Stimulated activated CD4-positive, alpha-beta T cell treated with anti-CD3 and anti-CD28 coated beads, Interleukin-2, amount 100 ng/mL, for 24 hours (primary cell): ENCODE measurements around the gene GAS7.

Source experiments
- DNase-seq, 2 donors: peaks; one replicate each; pipeline ENCODE4 v3.0.0-alpha.2; 2020

Gene GAS7

DNA sequence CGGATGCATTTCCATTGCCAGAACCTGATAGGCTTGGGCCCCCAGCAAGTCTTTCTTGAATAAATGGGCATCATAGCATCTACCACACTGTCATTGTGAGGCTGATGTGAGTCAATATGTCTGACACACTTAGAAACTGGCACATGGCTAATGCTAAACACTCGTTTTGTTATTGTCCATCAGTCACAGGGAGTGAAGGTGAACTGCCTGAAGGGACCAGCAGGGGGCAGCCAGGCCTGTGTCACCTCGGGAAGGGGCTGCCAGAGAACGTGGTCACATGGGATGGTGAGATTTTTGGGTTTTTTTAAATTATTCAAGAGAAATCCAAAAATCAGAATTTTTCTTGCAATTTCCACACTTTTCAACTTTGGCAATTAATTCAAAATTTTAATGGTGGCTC lies 292.5 kb downstream of the GAS7 start:
- DNase-seq: peak in 1 of 2 donors; percentile 43

DNA sequence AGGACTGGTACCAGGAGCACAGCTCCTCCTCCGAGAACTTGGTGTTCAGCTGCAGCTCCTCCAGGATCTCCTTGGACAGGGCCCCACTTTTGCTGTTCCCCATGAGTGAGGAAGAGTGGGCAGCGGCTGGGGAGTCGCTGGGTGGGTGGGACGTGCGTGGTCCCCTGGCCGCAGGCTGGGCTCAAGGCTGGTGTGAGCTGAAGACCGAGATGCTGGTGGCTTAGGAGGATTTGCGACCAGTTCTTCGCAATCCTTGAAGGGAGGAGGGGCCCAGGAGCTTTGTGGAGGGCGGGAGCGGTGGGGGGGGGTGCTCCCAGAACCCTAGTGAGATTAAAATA lies 293.4 kb downstream of the GAS7 start, which contains the start of gene RCVRN:
TSS of gene RCVRN (minus strand) at position 194 of the 338 bp plus-strand sequence. CDS start at position 103, 91 bp downstream.
- DNase-seq: no peak

DNA sequence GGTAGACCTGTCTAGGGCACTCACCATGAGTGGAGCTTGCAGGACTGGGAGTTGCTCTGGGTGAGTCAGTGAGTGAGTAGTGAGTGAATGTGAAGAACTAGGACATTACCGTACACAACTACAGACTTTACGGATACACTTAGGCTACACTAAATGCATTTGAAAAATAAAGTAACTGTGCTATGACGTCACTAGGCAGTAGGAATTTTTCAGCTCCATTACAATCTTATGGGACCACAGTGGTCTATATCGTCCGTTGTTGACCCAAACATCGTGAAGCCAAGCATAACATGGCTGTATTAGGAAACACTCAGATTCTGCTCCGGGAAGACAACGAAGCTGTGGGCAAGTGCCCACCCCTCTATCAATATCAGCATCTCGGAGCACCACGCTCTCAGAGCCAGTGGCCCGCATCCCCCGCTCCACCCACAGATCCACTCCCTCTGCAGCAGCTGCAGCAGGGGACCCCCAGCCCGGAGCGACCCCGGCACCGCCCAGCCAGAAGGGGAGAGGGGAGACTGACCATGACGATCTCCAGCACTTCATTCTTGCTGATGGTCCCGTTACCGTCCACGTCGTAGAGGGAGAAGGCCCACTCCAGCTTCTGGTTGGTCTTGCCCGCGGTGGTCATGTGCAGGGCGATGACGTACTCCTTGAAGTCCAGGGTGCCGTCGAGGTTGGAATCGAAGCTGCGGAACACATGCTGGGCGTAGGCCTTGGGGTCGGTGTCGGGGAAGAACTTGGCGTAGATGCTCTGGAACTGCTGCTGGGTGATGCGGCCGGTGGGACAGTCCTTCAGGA lies 293.9 kb downstream of the GAS7 start:
- DNase-seq: no peak

DNA sequence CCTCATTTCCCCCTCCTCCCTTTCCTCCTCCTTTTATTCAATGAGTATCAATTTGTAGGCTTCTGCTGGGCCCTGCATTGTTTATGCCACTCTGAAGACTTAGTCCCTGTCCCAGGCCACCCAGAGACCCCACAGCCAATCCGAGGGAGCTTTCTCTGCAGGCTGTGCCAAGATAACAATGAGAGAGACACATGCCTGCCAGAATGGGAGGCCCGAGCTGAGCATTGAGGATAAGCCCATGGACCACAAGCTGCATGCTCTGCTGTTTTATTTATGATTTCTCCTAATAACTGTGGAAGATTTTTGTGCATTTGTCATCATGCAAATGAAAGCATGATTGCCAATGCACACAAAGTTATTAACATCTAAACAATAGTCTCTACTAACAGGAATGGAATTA lies 296.3 kb downstream of the GAS7 start:
- DNase-seq: no peak

DNA sequence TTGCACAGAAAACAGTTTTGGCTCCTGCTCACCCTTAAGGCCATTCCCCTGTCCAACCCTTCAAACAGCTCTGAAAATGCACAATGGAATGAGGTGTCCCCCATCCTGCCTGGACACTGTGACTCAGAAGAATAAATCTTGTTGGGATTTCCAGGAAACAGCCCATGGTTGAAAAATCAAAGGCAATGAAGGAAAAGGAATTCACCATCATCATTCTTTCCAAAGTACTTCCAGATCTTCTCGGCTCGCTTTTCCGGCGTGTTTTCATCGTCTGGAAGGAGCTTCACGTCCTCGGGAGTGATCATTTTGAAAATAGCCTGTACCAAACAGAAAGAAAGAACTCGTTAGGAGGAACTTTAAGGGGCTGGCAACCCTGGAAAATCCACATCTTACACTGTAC lies 297.6 kb downstream of the GAS7 start:
- no peak for DNase-seq

DNA sequence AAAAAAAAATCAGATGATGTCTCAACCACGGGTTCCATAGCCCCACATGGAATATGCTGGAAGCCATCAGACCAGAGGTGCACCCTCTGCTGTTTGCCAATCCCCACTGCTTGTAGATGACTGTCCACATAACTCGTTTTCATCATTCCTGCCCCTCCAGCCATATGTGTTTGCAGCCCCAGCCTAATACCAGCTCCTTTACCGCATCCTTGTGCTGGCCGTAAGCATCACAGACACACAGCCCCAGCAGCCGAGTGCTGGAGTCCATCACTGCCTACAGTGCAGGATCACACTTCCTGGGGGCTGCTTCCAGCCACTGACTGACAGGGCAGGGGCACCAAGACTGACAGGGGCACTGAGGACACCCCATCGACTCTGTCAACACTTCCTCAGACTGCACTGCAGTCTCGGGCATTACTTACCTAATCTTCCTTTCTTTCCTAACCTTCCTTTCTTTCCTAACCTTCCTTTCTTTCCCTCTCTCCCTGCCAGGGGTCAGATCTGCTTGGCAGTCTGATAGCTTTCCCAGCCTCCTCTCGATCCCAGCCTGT lies 298.3 kb downstream of the GAS7 start:
- DNase-seq: no peak

DNA sequence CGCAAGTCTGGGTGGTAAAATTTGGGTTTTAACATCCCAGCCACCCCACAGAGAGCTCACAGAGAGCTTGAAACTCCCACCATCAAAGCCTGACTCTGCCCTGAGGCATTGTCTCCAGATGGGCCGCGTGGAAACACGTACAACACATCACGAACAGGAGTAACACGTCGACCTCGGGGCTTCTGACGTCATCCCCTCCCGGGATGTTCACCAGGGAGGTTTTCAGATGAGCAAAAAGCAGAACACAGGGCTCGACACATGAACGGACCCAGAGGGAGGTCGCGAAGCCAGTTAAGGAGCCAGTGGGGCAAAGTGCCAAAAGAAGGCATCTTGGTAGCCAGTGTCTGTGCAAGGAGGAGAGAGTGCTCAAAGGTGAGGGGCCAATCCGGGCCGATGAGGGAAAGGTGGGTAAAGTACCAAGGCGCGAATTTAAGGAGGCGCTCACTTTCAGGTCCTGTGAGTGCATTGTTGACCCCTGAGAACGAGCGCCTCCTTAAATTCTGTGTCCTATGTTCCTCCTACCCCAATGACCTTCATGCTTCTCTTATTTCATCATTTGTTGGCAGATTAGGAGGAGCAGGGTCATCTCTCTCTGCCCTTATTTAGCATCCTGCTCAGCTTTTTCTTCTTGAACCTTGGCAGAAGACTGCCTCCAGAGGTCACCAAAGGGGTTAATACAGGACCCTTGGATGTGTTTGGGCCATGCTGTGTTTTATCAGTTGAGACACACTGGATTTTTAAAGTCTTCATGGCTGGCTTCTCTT lies 298.9 kb downstream of the GAS7 start:
- no peak for DNase-seq

DNA sequence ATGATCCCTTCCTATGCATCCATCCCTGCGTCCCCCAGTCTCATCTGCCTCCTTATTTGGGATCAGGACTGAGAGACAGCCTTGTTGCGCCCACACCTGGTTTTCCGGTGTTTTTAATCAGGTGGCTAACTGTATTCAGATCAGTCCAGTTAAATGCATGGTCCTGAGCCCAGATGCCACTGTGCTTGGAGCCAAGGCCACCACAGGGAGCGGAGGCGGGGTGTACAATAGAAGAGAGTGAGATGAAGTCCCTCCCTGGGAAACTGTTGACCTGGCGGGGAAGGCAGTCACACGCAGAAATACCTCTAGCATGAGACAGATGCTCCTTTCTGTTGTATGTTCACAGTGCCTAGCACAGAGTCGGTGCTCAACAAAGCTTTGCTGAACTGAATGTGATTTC lies 299.6 kb downstream of the GAS7 start:
- no peak for DNase-seq

DNA sequence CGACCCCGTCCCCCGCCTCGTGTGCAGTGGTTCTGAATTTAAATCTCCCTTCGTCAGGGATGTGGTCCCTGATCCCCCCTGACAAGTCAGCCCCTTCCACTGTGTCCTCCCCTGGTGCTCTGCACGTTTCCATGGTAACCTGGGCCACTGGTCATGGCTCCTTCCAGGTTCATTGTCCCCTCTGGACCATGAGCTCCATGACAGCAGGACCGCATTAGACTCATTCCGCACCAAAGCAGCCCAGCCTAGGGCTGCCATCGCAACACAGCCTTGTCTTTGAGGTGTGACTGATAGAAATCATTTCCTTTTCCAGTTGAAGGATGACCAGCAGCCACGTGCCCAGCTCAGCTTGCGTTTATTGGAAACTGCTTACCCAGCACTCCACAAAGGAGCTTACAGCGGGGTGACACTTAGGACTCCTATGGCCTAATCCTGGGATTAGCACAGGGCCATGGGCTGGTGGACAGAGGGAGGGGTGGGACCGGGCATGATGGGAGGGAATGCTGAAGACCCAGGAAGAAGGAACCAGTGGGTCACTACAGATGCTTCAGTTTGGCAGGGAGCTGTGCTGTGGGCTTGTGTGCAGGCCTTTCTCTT lies 300.9 kb downstream of the GAS7 start:
- no peak for DNase-seq

DNA sequence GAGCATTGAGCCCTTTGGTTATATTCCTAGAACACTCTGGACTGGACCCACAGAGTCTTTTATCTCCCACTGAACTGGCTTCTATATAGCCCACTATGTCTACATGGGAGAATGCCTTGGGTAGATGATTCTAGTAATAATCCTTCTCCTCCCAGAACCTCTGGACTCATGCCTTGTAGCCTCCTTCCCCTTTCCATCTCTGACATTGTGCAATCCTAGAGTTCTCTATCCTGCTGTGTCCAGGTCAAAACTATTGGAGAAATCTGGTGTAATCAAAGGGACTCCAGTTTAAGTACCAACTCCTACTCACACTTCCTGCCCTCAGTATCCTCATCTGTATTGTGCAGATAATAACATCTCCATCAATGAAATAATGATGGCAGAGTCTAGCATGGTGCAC lies 302.5 kb downstream of the GAS7 start:
- no peak for DNase-seq

DNA sequence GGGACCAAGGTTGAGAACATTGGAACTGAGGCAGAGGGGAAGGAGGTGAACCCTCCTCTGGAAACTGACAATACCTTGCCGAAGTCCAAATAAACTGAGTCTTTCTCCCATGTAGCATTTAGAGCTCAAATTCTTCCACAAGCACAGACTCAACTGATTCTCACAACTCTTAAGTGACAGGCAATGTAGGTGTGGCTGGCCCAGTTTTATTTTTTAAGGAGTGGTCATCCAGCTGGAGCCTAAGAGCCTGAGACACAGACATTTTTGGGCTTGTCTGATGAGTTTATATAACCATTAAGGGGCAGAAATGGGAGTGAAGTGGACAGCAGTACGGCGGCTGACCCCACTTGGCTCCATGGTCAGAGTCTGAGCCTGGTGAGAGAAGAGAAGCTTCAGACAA lies 304.2 kb downstream of the GAS7 start:
- no peak for DNase-seq

DNA sequence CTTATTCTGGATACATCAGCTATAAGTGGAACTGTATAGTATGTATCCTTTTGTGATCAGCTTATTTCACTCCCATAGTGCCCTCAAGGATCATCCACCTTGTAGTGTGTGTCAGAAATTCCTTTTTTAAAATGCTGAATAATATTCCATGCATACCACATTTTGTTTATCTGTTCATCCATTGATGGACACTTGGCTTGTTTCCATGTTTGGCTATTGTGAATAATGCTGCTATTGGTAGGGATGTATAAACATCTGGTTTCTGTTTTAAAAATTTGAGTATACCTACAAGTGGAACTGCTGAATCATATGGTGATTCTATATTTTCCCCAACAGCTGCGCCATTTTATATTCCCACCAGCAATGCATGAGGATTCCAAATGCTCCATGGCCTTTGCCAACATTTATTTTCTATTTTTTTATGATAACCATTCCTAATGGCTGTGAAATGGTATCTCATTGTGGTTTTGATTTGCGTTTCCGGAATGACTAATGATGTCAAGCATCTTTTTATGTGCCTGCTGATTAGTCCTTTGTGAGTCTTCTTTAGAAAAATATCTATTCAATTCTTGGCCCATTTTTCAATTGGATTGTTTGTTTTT lies 304.9 kb downstream of the GAS7 start:
- DNase-seq: no peak

DNA sequence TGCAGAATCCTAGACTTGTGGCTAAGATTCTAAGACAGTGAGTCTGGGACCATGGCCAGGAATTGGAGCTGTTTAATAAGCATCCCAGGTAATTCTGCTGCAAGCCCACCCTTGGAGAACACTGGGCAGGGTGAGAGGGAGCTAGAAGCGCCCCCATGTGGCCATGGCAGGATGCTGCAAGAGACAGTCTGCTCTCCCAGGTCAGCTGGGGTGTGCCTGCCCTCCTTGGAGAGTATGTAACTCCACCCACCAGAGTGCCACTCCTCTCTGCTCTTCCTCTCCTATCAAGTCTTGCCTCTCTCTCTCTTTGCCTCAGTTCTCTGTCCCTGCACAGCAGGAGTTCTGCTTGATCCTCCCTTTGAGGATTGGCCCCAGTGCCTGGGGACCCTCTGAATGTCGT lies 308.3 kb downstream of the GAS7 start:
- DNase-seq: peak in 1 of 2 donors; percentile 17

DNA sequence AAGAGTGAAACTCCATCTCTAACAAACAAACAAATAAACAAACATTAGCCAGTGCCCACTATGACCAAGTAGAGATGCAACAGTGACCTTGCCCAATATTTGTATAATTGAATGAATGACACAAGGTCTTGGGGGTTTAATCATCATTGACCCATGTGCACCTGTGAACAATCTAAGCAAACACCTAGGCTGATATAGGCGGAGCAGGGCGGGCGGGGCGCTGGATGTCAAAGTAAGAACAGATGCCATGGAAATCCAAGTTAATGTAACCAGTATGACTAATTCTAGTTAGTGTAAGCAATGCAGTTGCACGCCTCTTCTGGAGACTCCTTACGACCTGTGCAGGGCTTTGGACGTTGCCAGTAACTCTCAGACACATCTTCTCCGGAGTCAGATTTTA lies 310.9 kb downstream of the GAS7 start:
- no peak for DNase-seq

DNA sequence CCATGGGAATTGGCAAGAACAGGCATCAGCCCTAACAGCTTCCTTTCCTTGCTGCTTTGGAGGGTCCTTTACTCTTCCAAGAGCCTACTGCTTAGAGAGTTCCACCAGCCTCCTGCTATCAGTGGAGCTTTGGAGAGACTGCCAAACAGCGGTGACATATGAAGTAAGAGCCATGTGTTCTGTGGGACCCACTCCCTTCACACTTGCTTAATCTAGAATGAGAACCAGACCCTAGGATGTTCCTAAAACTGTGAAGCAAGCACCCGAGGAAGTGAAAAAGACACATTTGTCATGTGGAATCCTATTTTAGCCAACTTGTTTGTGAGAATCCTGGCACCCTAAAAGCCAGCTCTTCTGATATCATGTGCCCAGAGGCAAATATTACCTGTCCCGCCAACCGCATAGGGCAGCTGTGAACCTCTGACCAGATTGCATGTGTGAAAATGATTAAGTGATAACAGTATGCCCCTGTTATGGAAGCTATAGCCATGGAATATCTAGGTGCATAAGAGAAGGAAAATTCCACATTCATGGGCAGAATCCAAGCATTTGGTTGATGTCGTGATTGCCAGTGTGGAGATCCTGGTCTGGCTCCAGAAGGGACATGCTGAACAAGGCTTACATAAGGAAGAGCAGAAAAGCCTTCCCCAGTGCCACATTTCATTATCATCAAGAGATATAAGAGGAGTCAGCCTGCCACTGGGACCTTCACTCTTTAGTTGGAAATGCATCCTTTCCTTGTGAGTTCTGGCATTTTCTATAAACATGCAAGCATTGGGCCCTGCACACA lies 312.1 kb downstream of the GAS7 start:
- no peak for DNase-seq

DNA sequence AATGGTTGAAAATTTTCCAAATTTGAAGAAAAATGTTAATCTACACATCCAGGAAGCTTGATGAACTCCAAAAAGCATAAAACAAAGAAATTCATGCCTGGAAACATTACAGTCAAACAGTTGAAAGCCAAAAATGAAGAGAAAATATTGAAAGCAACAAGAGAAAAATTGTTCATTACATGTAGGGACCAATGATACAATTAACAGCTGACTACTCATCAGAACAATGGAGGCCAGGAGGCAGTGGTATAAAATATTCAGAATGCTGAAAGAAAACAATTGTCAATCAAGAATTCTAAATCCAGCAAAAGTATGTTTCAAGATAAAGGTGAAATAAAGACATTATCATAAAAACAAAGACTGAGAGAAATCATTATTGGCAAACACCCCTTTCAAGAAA lies 315.0 kb downstream of the GAS7 start:
- DNase-seq: no peak

DNA sequence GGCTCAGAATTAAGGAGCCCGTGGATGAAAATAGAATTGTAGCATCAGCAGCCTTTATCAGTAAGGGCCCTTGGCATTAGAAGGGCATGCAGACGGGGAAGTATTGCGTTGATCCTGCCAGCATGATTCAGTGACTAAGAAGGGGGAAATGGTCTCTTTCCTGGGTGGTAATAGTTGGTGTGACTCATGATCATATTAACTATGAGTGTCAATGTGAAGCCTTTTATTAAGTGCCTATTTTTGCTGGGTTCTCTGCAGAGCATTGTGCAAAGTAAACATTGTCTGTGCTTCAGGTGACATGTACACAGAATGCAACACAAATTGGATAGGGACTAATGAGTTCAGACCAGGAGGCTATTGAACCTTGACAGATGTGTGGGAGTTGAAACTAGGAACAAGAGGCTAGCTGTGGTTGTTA lies 317.8 kb downstream of the GAS7 start:
- no peak for DNase-seq

DNA sequence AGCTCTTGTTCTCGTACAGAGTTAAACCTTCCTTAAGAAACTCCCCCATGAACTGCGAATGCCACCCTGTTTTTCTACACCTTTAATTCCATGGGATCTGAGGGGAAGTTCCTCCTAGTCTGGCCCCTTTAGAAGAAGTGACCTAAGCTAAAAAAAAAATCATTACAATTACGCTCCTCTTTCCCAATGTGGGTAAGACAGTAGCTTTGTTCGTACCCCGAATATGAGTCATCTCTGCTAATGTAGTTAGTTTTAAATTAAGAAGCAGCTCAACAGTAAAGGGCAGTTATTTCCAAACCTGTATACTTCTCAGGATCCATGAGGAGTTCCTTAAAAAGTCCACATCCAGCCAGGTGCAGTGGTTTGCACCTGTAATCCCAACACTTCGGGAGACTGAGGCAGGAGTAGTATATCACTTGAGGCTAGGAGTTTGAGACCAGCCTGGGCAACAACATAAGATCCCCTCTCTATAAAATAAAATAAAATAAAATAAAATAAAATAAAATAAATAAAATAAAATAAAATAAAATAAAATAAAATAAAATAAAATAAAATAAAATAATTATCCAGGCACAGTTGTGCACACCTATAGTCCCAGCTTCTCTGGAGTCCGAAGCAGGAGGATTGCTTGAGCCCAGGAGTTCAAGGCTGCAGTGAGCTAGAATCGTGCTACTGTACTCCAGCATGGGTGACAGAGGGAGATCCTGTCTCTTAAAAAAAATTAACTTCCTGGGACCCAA lies 319.4 kb downstream of the GAS7 start:
- no peak for DNase-seq

DNA sequence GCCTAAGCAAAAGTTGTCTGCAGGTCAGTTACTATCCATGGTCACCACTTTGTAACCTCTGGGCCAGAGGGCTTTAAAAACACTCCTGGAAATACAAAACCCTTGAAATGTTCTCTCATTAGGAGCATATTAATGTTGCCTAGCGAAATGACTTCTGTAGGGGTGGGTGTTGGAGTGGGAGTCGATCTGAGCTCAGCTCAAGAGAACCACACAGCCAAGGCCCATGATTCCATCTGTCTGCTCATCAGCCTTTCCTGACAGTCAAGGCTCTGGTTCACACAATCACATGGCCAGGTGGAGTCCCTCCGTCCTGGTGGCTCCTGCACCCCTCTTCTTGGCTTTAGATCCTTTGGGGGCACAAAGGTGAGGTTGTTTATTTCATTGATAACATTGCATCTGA lies 320.1 kb downstream of the GAS7 start:
- DNase-seq: no peak

DNA sequence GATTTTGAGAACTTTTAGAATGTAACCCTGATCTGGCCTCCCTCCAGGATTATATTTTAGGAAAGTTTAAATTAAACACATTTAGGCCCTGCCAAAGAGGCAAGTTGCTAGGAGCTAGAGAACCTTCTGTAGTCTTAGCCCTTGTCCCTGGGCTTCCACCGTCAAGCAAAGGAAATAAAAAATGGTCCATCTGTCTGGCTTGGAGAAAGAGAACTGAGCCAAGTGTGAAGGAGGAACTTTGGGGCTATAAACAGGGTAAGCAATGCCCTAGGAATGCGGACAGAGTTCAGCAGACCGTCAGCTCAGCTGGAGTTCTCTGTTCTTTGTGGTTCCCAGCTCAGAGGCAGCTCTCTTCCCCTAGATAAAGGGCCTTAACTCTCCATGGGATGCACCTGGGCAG lies 323.0 kb downstream of the GAS7 start:
- DNase-seq: no peak

DNA sequence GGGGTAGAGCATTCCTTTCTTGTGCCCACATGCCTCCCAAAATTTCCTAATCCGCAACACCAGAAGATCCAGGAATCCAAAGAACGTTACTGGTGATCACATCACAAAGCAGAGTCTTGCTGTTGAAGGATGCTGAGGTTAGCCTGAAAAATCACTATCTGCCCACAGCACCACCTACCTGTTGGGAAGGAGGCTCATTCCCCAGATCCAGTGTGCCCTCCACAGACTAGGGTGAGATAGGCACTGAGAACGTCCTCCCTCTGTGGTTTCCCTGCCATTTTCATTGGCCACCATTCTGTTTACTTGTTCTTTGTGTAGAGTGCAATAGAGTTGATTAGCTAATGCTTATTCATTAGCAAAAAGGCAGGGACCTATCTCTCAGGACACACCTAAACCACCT lies 323.7 kb downstream of the GAS7 start:
- DNase-seq: no peak

DNA sequence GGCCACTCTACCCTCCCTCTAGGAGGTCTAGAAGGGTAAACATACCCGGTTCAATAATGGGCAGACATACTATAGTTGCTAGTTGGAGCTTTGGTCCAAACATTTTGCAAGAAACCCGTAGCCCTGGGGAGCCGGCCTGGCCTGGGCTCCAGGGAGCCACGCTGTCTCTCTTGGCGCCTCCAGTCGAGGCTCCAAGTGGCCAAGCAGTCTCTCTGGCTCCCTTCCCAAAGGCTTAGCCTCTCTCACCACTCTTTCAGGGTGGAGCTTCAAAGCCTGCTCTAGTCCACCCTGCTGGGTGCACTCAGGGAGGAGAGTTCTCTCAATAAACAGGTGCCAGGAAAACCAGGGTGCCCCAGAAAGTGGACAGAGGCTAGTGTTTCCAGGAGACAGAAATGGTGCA lies 325.6 kb downstream of the GAS7 start:
- DNase-seq: no peak
